ENCODE results near the gene SSTR3. TPM values are rescaled to one million over a fixed set of nuclear protein-coding genes. Genes with fewer than 3 reads are reported as not detected.

The SSTR3 gene
- total and polyA plus RNA-seq, 10 of the 15 experiments (the other 5 are each of a cell fraction or from before 2014, with no cell fraction given): 0.03 to 4.5 (median 2.4) TPM

DNA sequence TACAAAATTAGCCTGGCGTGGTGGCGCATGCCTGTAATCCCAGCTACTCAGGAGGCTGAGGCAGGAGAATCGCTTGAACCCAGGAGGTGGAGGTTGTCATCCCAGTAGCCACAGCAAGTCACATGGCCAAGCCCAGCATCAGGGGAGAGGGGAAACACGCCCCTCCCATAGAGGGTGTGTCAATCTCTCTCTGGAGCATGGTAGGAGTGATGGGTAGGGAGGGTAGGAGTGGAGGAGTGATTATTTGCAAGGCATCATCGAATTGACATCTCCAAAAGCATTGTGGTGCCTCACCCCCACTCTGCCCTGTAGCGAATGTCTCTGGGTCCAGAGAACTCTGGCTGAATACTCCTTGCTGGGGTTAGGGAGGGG lies 6.1 kb upstream of the SSTR3 start (continued):
- TF ChIP-seq CTCF (IDR thresholded peaks at IDR 0.05 in 2 of 3, conservative IDR thresholded peaks at IDR 0.05 in 1 of 3; ENCODE audit: control insufficient read depth in 2 of 3, extremely low read depth in 1 of 3, insufficient read depth in 1 of 3, low read depth in 3 of 3, low read length in 3 of 3): no peak
- TF ChIP-seq CREB1 (IDR thresholded peaks at IDR 0.05; ENCODE audit: low read depth): no peak
- no peak for TF ChIP-seq TCF7 (IDR thresholded peaks at IDR 0.05; ENCODE audit: borderline replicate concordance)
- TF ChIP-seq USF1 (IDR thresholded peaks at IDR 0.05; ENCODE audit: borderline replicate concordance, extremely low read length, insufficient read depth, low read depth, low read length): peak; percentile 58
- TF ChIP-seq, protein P1, sequence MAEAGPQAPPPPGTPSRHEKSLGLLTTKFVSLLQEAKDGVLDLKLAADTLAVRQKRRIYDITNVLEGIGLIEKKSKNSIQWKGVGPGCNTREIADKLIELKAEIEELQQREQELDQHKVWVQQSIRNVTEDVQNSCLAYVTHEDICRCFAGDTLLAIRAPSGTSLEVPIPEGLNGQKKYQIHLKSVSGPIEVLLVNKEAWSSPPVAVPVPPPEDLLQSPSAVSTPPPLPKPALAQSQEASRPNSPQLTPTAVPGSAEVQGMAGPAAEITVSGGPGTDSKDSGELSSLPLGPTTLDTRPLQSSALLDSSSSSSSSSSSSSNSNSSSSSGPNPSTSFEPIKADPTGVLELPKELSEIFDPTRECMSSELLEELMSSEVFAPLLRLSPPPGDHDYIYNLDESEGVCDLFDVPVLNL (IDR thresholded peaks at IDR 0.05; ENCODE audit: low read depth, low read length): no peak
- TF ChIP-seq TBL1XR1 (IDR thresholded peaks at IDR 0.05; ENCODE audit: low read depth, low read length): no peak
- peak; percentile 21; the same call in 1 of the 2 replicates for TF ChIP-seq BACH1 (IDR thresholded peaks at IDR 0.05; ENCODE audit: borderline replicate concordance)
- no peak for TF ChIP-seq NR2C1 (IDR thresholded peaks at IDR 0.05)
- no peak for TF ChIP-seq POLR2AphosphoS2 (IDR thresholded peaks at IDR 0.05; ENCODE audit: low read depth, low read length)

All from GM12878 (cell line).